K562 (cell line): Measurements from ENCODE around the gene ZDHHC14. TPM values are rescaled to one million over a fixed set of nuclear protein-coding genes. Genes with fewer than 3 reads are reported as not detected.

ENCODE experiments used
- CBFA2T3 ChIP-seq: fragments of 450-650 bp; IDR thresholded peaks from 2 replicates; pipeline ENCODE4 v1.6.1; 2017
- ILF3 ChIP-seq: fragments of 450-650 bp; IDR thresholded peaks from 2 replicates; pipeline ENCODE4 v1.6.1; 2018; ENCODE audit warnings: antibody characterized with exemption, mild to moderate bottlenecking, moderate library complexity, borderline replicate concordance
- KDM1A ChIP-seq, 2 experiments: fragments of 450-650 bp; IDR thresholded peaks; 2 replicates each; pipeline ENCODE4 v1.6.1; 2016; ENCODE audit warnings: mild to moderate bottlenecking in 2 of 2
- POLR3A ChIP-seq: IDR thresholded peaks from 2 replicates; pipeline ENCODE4 v1.6.1; 2011; ENCODE audit warnings: borderline replicate concordance, mild to moderate bottlenecking, moderate library complexity; ENCODE audit not compliant: insufficient read length, insufficient read depth; ENCODE audit errors: extremely low read depth
- SRSF3 ChIP-seq: fragments of 200-400 bp; formaldehyde crosslinking; IDR thresholded peaks from 2 replicates; pipeline ENCODE4 v1.6.1; 2016; ENCODE audit warnings: mild to moderate bottlenecking, low read length, moderate library complexity; ENCODE audit not compliant: insufficient read depth
- TAF15 ChIP-seq: fragments of 200-400 bp; formaldehyde crosslinking; IDR thresholded peaks from 2 replicates; pipeline ENCODE4 v1.6.1; 2017; ENCODE audit warnings: mild to moderate bottlenecking, low read depth, low read length, moderate library complexity
- ZEB2 ChIP-seq: fragments of 450-650 bp; IDR thresholded peaks from 2 replicates; pipeline ENCODE4 v1.6.1; 2016
- ZNF699 ChIP-seq: fragments of 250-450 bp; sonication (Bioruptor Pico); IDR thresholded peaks from 2 replicates; pipeline ENCODE4 v1.8.0; 2021; ENCODE audit warnings: mild to moderate bottlenecking, moderate library complexity; ENCODE audit not compliant: insufficient replicate concordance
- polyA plus RNA-seq, 8 experiments: library from polyadenylated mRNA; depleted of rRNA in 4 of 8; stranded (reverse) in 5 of 8; unstranded in 3 of 8; fragments of >200 nt; fragmentation: Nextera tagmentation in 2 of 8; fragmentation: Illumina TruSeq in 1 of 8; extraction: Ambion mirVana in 2 of 8; extraction: Trizol in 1 of 8; gene quantifications; 2 replicates each; pipeline versions ENCODE4 v1.2.1 to v1.2.3, GENCODE V29; 2011 to 2014; ENCODE audit warnings: inconsistent platforms in 1 of 8, missing spikeins in 1 of 8
- total RNA-seq, 7 experiments: library from RNA; depleted of rRNA in 6 of 7; stranded (reverse); fragments of >200 nt in 6 of 7; fragmentation: Illumina TruSeq in 2 of 7; extraction: Trizol in 2 of 7; gene quantifications; 2 replicates each; pipeline versions ENCODE4 v1.2.1 to v1.2.3, GENCODE V29; 2011 to 2021; ENCODE audit warnings: low replicate concordance in 1 of 7
- TF ChIP-seq, protein P1 (sequence below), 2 experiments: IDR thresholded peaks; 2 replicates each; pipeline ENCODE4 v1.6.1; 2011; ENCODE audit warnings: borderline replicate concordance in 1 of 2, control low read depth in 1 of 2, low read depth in 1 of 2, low read length in 1 of 2, mild to moderate bottlenecking in 1 of 2, mixed read lengths in 1 of 2, moderate library complexity in 1 of 2; ENCODE audit not compliant: insufficient read depth in 1 of 2, insufficient read length in 1 of 2, poor library complexity in 1 of 2, severe bottlenecking in 1 of 2; ENCODE audit errors: extremely low read depth in 1 of 2
- TF ChIP-seq, protein P2 (sequence below): IDR thresholded peaks from 2 replicates; pipeline ENCODE4 v1.6.1; 2011; ENCODE audit warnings: borderline replicate concordance, low read depth, mild to moderate bottlenecking, moderate library complexity, low read length; ENCODE audit not compliant: insufficient read depth, poor library complexity, severe bottlenecking
- TF ChIP-seq, protein P3 (sequence below), 2 experiments: fragments of 450-650 bp; IDR thresholded peaks; 2 replicates each; pipeline ENCODE4 v1.6.1; 2018; ENCODE audit warnings: mild to moderate bottlenecking in 2 of 2, low read depth in 1 of 2; ENCODE audit not compliant: partially characterized antibody in 2 of 2
- TF ChIP-seq, protein P4 (sequence below): fragments of 250-450 bp; sonication (Bioruptor Pico); IDR thresholded peaks from 2 replicates; pipeline ENCODE4 v1.8.0; 2022; ENCODE audit warnings: moderate library complexity, mild to moderate bottlenecking, inconsistent platforms
- TF ChIP-seq, protein P5 (sequence below): fragments of 450-650 bp; IDR thresholded peaks from 2 replicates; pipeline ENCODE4 v1.6.1; 2016; ENCODE audit warnings: borderline replicate concordance

ZDHHC14 gene
- total and polyA plus RNA-seq, 9 of the 15 experiments (the other 6 are each of a cell fraction or from before 2014, with no cell fraction given): 0.92 to 23.1 (median 13.8) TPM

DNA sequence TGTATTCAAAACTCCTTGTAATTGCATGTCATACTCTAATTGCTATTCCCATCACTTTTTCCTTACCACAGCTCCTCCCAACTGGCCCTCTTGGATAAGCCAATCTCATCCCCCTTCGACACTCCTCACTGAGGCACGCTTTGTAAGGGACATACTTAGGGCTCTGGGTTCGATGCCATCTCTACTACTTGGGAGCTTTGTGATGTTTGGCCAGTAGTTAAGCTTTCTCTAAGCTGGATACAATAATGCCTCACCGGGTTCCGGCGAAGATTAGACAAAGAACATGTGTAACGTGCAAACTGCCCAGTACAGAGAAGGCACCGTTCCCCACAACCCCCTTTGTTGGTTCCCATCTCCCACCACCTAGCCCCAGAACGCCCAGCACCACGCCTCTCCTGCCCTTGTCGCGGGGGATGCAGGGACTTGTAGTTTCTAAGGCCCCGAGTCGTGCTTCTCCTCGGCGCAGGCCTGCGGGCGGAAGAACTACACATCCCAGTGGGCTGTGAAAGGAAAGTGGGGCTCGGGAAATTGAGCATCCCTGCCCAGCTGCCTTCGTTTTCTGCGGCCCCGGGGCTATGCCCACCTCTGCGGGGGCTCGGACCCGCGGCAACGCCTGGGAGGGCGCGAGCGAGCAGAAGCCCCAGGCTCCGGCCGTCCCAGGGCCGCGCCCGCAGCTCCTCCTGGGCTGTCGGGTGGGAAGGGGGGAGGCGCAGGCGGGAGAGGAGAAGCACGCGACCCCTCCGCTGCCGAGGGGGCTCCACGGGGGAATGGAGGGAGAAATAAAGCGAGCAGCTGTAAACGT is 1.1 kb upstream of the ZDHHC14 start (continued):
- TF ChIP-seq, protein P1, sequence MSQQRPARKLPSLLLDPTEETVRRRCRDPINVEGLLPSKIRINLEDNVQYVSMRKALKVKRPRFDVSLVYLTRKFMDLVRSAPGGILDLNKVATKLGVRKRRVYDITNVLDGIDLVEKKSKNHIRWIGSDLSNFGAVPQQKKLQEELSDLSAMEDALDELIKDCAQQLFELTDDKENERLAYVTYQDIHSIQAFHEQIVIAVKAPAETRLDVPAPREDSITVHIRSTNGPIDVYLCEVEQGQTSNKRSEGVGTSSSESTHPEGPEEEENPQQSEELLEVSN (IDR thresholded peaks at IDR 0.05; ENCODE audit: borderline replicate concordance in 1 of 2, extremely low read depth in 1 of 2, insufficient read depth in 1 of 2, insufficient read length in 1 of 2, low read depth in 1 of 2, low read length in 1 of 2, poor library complexity in 1 of 2, severe bottlenecking in 1 of 2): peak in 1 of 2 experiments; percentile 78
- TF ChIP-seq, protein P2, sequence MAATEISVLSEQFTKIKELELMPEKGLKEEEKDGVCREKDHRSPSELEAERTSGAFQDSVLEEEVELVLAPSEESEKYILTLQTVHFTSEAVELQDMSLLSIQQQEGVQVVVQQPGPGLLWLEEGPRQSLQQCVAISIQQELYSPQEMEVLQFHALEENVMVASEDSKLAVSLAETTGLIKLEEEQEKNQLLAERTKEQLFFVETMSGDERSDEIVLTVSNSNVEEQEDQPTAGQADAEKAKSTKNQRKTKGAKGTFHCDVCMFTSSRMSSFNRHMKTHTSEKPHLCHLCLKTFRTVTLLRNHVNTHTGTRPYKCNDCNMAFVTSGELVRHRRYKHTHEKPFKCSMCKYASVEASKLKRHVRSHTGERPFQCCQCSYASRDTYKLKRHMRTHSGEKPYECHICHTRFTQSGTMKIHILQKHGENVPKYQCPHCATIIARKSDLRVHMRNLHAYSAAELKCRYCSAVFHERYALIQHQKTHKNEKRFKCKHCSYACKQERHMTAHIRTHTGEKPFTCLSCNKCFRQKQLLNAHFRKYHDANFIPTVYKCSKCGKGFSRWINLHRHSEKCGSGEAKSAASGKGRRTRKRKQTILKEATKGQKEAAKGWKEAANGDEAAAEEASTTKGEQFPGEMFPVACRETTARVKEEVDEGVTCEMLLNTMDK: no peak
- TF ChIP-seq, protein P3, sequence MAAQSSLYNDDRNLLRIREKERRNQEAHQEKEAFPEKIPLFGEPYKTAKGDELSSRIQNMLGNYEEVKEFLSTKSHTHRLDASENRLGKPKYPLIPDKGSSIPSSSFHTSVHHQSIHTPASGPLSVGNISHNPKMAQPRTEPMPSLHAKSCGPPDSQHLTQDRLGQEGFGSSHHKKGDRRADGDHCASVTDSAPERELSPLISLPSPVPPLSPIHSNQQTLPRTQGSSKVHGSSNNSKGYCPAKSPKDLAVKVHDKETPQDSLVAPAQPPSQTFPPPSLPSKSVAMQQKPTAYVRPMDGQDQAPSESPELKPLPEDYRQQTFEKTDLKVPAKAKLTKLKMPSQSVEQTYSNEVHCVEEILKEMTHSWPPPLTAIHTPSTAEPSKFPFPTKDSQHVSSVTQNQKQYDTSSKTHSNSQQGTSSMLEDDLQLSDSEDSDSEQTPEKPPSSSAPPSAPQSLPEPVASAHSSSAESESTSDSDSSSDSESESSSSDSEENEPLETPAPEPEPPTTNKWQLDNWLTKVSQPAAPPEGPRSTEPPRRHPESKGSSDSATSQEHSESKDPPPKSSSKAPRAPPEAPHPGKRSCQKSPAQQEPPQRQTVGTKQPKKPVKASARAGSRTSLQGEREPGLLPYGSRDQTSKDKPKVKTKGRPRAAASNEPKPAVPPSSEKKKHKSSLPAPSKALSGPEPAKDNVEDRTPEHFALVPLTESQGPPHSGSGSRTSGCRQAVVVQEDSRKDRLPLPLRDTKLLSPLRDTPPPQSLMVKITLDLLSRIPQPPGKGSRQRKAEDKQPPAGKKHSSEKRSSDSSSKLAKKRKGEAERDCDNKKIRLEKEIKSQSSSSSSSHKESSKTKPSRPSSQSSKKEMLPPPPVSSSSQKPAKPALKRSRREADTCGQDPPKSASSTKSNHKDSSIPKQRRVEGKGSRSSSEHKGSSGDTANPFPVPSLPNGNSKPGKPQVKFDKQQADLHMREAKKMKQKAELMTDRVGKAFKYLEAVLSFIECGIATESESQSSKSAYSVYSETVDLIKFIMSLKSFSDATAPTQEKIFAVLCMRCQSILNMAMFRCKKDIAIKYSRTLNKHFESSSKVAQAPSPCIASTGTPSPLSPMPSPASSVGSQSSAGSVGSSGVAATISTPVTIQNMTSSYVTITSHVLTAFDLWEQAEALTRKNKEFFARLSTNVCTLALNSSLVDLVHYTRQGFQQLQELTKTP (IDR thresholded peaks at IDR 0.05; ENCODE audit: low read depth in 1 of 2, partially characterized antibody in 2 of 2): peak in 1 of 2 experiments; percentile 99
- TF ChIP-seq ILF3 (no peak), ZNF699 (no peak), SRSF3 (no peak), TAF15 (no peak), POLR3A (no peak), ZEB2 (no peak), KDM1A (IDR thresholded peaks at IDR 0.05) (no peak), CBFA2T3 (no peak)
- TF ChIP-seq, protein P4, sequence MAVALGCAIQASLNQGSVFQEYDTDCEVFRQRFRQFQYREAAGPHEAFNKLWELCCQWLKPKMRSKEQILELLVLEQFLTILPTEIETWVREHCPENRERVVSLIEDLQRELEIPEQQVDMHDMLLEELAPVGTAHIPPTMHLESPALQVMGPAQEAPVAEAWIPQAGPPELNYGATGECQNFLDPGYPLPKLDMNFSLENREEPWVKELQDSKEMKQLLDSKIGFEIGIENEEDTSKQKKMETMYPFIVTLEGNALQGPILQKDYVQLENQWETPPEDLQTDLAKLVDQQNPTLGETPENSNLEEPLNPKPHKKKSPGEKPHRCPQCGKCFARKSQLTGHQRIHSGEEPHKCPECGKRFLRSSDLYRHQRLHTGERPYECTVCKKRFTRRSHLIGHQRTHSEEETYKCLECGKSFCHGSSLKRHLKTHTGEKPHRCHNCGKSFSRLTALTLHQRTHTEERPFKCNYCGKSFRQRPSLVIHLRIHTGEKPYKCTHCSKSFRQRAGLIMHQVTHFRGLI (CRISPR knock-in tag): no peak
- TF ChIP-seq, protein P5, sequence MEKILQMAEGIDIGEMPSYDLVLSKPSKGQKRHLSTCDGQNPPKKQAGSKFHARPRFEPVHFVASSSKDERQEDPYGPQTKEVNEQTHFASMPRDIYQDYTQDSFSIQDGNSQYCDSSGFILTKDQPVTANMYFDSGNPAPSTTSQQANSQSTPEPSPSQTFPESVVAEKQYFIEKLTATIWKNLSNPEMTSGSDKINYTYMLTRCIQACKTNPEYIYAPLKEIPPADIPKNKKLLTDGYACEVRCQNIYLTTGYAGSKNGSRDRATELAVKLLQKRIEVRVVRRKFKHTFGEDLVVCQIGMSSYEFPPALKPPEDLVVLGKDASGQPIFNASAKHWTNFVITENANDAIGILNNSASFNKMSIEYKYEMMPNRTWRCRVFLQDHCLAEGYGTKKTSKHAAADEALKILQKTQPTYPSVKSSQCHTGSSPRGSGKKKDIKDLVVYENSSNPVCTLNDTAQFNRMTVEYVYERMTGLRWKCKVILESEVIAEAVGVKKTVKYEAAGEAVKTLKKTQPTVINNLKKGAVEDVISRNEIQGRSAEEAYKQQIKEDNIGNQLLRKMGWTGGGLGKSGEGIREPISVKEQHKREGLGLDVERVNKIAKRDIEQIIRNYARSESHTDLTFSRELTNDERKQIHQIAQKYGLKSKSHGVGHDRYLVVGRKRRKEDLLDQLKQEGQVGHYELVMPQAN: no peak
